Measurements from ENCODE around the gene EFNB2.

EFNB2 gene

DNA sequence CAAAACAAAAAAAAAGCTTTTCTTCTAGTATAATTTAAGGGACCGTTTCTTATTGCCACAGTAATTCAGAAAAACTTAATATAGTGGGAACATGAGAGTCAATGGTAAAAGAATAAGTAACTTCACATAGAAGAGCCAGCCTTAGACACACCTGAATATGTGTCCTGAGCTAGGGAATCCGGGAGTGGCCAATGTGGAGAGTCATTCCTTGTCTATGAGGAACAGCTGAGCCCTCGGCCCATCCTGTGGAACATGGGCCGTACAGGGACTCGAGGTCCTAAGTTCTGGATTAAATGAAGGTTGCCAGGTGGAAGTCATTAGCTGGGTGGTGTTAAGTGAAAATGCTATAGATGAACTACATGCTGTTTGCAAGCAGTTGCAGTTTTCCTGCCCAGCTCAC is 32.2 kb downstream of the EFNB2 start:
- Histone ChIP-seq H3K36me3 (ENCODE audit: control insufficient read depth in 1 of 2, insufficient read depth in 2 of 2, low read length in 2 of 2) (peaks cover 0 to 15% of the 10 kb centered on the region in 2 donors), H3K4me3 (ENCODE audit: low read depth in 1 of 2, low read length in 2 of 2) (no peak overlapping the region), H3K9ac (ENCODE audit: low read depth in 1 of 2, low read length in 2 of 2) (no peak overlapping the region), H3K27ac (ENCODE audit: low read depth, low read length) (no peak overlapping the region), H3K27me3 (ENCODE audit: control insufficient read depth in 1 of 2, insufficient read depth in 2 of 2, low read length in 2 of 2) (no peaks in the 10 kb centered on the region), H3K4me1 (ENCODE audit: control insufficient read depth in 1 of 2, insufficient read depth in 2 of 2, low read length in 2 of 2) (no peaks in the 10 kb centered on the region), H3K9me3 (ENCODE audit: control insufficient read depth in 1 of 2, low read length in 2 of 2) (no peaks in the 10 kb centered on the region)

DNA sequence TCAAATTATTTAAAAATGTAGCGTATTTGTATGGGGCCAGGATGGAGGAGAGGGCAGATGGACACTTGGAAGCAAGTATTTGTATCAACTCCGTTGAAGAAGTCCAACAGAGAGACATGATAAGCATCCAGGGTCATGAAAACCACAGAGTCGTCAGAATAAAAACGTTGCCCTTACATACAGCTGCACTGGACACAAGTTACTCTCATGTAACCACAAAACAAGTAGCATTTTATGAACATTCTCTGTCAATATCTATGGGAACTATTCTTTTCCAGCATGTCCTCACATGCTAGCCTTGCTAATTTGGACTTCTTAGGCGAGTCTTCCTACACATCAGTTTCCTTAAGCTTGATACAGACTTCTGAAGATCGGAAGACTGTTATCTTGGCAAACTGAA is 35.0 kb downstream of the EFNB2 start:
- H3K9me3 ChIP-seq (ENCODE audit: control insufficient read depth in 1 of 2, low read length in 2 of 2), result no peaks in the 10 kb centered on the region
- H3K27ac ChIP-seq (ENCODE audit: low read depth, low read length), result no peak overlapping the region
- H3K27me3 ChIP-seq (ENCODE audit: control insufficient read depth in 1 of 2, insufficient read depth in 2 of 2, low read length in 2 of 2), result no peaks in the 10 kb centered on the region
- no peak overlapping the region for H3K4me3 ChIP-seq (ENCODE audit: low read depth in 1 of 2, low read length in 2 of 2)
- H3K9ac ChIP-seq (ENCODE audit: low read depth in 1 of 2, low read length in 2 of 2), result no peak overlapping the region
- peaks cover 0 to 7% of the 10 kb centered on the region in 2 donors for H3K36me3 ChIP-seq (ENCODE audit: control insufficient read depth in 1 of 2, insufficient read depth in 2 of 2, low read length in 2 of 2)
- peaks cover 0 to 14% of the 10 kb centered on the region in 2 donors for H3K4me1 ChIP-seq (ENCODE audit: control insufficient read depth in 1 of 2, insufficient read depth in 2 of 2, low read length in 2 of 2)

DNA sequence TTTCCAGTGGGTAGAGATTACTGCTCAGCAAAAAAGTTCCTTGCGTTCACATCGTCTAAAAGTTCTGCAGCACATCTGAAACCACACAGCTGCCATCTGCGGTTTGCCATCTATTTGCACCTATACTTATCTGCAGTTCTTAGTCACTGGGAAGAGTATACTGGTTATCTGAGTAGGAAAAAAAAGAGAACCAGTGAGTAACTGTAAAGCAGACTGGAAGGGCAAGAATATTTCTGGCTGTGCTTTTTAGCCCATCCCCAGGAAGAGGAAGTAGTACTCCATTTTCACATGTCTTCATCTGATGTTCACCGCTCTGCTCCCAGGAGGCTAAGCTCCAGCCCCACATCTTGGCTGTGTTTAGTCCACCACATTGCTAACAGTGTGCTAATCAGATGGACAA is 35.6 kb downstream of the EFNB2 start:
- H3K36me3 ChIP-seq (ENCODE audit: control insufficient read depth in 1 of 2, insufficient read depth in 2 of 2, low read length in 2 of 2), result peaks cover 0 to 4% of the 10 kb centered on the region in 2 donors
- no peak overlapping the region for H3K9ac ChIP-seq (ENCODE audit: low read depth in 1 of 2, low read length in 2 of 2)
- no peaks in the 10 kb centered on the region for H3K9me3 ChIP-seq (ENCODE audit: control insufficient read depth in 1 of 2, low read length in 2 of 2)
- H3K4me3 ChIP-seq (ENCODE audit: low read depth in 1 of 2, low read length in 2 of 2), result no peak overlapping the region
- peaks cover 0 to 16% of the 10 kb centered on the region in 2 donors for H3K4me1 ChIP-seq (ENCODE audit: control insufficient read depth in 1 of 2, insufficient read depth in 2 of 2, low read length in 2 of 2)
- no peak overlapping the region for H3K27ac ChIP-seq (ENCODE audit: low read depth, low read length)
- H3K27me3 ChIP-seq (ENCODE audit: control insufficient read depth in 1 of 2, insufficient read depth in 2 of 2, low read length in 2 of 2), result no peaks in the 10 kb centered on the region

DNA sequence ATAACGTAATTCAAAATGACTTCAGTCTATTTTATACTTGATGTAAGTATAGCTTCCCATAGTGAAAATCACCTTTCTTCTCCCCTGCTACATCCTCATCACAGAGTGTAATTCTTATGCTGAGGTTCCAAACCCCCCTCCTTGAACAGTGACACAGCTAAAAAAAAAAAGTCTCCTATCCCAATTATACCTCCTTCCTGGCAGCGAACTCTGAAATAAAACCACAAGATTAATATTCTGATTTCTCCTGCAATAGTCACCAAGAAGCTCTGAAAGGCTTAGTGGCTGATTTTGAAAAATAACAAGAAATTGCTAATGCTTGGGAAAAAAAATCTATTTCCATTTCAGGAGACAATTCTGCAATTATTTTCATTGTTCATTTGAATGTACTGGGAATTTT is 36.3 kb downstream of the EFNB2 start:
- H3K9ac ChIP-seq (ENCODE audit: low read depth in 1 of 2, low read length in 2 of 2), result no peak overlapping the region
- no peak overlapping the region for H3K27ac ChIP-seq (ENCODE audit: low read depth, low read length)
- H3K4me1 ChIP-seq (ENCODE audit: control insufficient read depth in 1 of 2, insufficient read depth in 2 of 2, low read length in 2 of 2), result peaks cover 0 to 22% of the 10 kb centered on the region in 2 donors

DNA sequence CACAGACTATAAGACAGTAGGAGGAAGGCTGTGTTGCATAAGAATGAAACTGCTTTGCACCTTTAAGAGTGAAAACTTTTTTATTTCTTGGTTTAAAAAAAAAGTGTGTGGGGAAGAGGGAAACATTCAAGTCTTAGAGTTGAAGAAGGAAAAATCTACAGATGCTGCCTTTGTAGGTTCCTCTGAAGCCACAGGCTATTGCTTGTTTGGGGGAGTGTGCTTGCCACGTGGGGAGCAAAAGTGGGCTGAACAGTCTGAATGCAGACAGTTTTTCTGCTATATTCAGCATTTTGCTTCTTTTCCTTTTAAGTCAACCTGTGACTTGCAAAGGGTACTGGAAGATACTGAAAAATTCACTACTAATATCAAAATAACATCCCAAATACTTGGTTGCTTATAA is 36.9 kb downstream of the EFNB2 start:
- H3K4me1 ChIP-seq (ENCODE audit: control insufficient read depth in 1 of 2, insufficient read depth in 2 of 2, low read length in 2 of 2), result peaks cover 0 to 27% of the 10 kb centered on the region in 2 donors
- no peak overlapping the region for H3K27ac ChIP-seq (ENCODE audit: low read depth, low read length)
- H3K36me3 ChIP-seq (ENCODE audit: control insufficient read depth in 1 of 2, insufficient read depth in 2 of 2, low read length in 2 of 2), result peaks cover 0 to 15% of the 10 kb centered on the region in 2 donors
- no peaks in the 10 kb centered on the region for H3K27me3 ChIP-seq (ENCODE audit: control insufficient read depth in 1 of 2, insufficient read depth in 2 of 2, low read length in 2 of 2)
- no peak overlapping the region for H3K9ac ChIP-seq (ENCODE audit: low read depth in 1 of 2, low read length in 2 of 2)
- H3K4me3 ChIP-seq (ENCODE audit: low read depth in 1 of 2, low read length in 2 of 2), result no peak overlapping the region
- no peaks in the 10 kb centered on the region for H3K9me3 ChIP-seq (ENCODE audit: control insufficient read depth in 1 of 2, low read length in 2 of 2)

More for the DNA sequence above, 36.3 kb downstream of the EFNB2 start:
- no peaks in the 10 kb centered on the region for H3K9me3 ChIP-seq (ENCODE audit: control insufficient read depth in 1 of 2, low read length in 2 of 2)
- H3K4me3 ChIP-seq (ENCODE audit: low read depth in 1 of 2, low read length in 2 of 2), result no peak overlapping the region
- no peaks in the 10 kb centered on the region for H3K27me3 ChIP-seq (ENCODE audit: control insufficient read depth in 1 of 2, insufficient read depth in 2 of 2, low read length in 2 of 2)
- H3K36me3 ChIP-seq (ENCODE audit: control insufficient read depth in 1 of 2, insufficient read depth in 2 of 2, low read length in 2 of 2), result peaks cover 0 to 11% of the 10 kb centered on the region in 2 donors

DNA sequence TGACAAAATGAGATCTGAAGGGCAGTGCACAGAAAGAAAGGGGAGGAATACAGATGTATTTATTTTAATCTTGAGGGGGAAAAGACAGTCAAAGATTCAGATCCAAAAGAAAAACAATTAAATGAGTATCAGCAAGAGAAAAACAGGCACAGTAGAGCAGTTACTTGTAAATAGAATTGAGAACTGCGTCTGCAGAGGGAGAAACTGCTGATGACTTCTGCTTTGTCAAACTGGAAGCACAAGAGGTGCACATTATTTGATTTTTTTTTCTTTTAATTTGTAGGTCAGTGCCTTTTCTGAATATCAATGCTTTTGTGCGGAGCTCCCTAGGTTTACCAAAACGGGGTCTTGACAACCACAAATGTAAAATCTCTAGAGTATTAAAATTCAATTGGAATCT is 37.3 kb downstream of the EFNB2 start:
- Histone ChIP-seq H3K9ac (ENCODE audit: low read depth in 1 of 2, low read length in 2 of 2) (no peak overlapping the region), H3K4me3 (ENCODE audit: low read depth in 1 of 2, low read length in 2 of 2) (no peak overlapping the region), H3K27ac (ENCODE audit: low read depth, low read length) (no peak overlapping the region), H3K9me3 (ENCODE audit: control insufficient read depth in 1 of 2, low read length in 2 of 2) (no peaks in the 10 kb centered on the region), H3K4me1 (ENCODE audit: control insufficient read depth in 1 of 2, insufficient read depth in 2 of 2, low read length in 2 of 2) (peaks cover 0 to 31% of the 10 kb centered on the region in 2 donors), H3K36me3 (ENCODE audit: control insufficient read depth in 1 of 2, insufficient read depth in 2 of 2, low read length in 2 of 2) (peaks cover 2 to 19% of the 10 kb centered on the region in 2 donors), H3K27me3 (ENCODE audit: control insufficient read depth in 1 of 2, insufficient read depth in 2 of 2, low read length in 2 of 2) (no peaks in the 10 kb centered on the region)

DNA sequence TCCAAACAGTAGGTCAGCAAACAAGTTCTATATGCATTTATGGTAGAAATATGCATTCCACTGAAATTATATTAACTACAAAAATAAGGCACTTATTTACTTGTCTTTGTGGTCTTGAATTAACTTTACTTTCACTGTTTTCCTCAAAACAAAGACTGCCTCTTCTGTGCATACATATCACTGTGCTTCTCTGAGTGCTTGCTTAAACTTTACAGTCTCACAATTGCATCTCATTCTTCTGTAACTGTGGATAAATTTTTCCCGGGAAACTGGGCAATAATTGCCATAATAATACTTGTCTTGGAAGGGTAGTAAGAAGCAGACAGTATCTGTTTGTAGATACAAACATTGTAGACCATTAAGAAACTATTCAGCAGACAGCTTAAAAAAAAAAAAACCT is 38.4 kb downstream of the EFNB2 start:
- Histone ChIP-seq H3K36me3 (ENCODE audit: control insufficient read depth in 1 of 2, insufficient read depth in 2 of 2, low read length in 2 of 2) (peaks cover 7 to 27% of the 10 kb centered on the region in 2 donors), H3K9me3 (ENCODE audit: control insufficient read depth in 1 of 2, low read length in 2 of 2) (no peaks in the 10 kb centered on the region), H3K4me1 (ENCODE audit: control insufficient read depth in 1 of 2, insufficient read depth in 2 of 2, low read length in 2 of 2) (peaks cover 0 to 31% of the 10 kb centered on the region in 2 donors), H3K9ac (ENCODE audit: low read depth in 1 of 2, low read length in 2 of 2) (no peak overlapping the region), H3K4me3 (ENCODE audit: low read depth in 1 of 2, low read length in 2 of 2) (no peak overlapping the region), H3K27me3 (ENCODE audit: control insufficient read depth in 1 of 2, insufficient read depth in 2 of 2, low read length in 2 of 2) (no peaks in the 10 kb centered on the region), H3K27ac (ENCODE audit: low read depth, low read length) (no peak overlapping the region)

DNA sequence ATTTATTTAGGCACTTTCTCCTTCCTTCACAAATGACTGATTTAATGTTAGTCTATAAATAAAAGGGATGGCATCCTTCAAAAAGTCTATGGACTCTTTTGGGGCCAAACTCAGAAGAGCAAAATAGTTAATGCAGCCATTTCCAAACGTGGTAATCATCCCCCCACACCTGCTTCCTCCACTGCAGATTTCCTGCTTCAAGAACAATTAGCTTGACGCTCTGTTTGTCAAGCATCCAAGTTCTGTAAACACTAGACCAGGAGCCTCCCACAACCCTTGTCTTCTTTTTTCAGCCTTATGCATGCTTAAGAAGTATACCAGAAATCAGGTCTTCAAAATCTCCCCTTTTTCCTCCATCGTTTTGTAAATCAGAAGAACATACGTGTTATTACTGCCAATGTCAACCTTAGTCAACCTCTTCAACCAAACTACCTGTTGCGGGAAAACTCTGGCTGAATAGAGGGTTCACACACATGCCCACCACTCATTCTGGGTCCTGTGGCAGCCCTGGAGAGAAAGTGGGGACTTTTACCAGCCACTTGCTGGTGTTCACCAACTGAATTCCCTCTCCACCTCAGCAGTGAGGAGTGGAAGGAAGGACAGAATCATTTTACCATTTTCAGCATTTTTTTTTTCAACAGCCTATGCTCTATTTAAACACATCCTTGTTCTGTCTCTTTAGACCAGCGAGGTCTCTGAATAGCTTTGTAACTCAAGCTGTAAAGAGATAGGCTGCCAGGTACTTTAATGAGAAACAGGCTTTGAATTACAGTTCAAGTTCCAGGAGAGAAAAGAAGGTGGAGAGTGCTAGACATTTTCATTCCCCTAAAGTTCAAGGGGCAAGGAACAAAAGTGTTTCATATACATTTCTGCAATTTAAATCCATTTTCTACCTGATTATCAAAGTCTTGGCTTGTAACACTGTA is 39.1 kb downstream of the EFNB2 start:
- no peaks in the 10 kb centered on the region for H3K27me3 ChIP-seq (ENCODE audit: control insufficient read depth in 1 of 2, insufficient read depth in 2 of 2, low read length in 2 of 2)
- H3K9ac ChIP-seq (ENCODE audit: low read depth in 1 of 2, low read length in 2 of 2), result no peak overlapping the region
- peaks cover 11 to 30% of the 10 kb centered on the region in 2 donors for H3K36me3 ChIP-seq (ENCODE audit: control insufficient read depth in 1 of 2, insufficient read depth in 2 of 2, low read length in 2 of 2)
- no peak overlapping the region for H3K27ac ChIP-seq (ENCODE audit: low read depth, low read length)
- H3K9me3 ChIP-seq (ENCODE audit: control insufficient read depth in 1 of 2, low read length in 2 of 2), result no peaks in the 10 kb centered on the region
- no peak overlapping the region for H3K4me3 ChIP-seq (ENCODE audit: low read depth in 1 of 2, low read length in 2 of 2)
- H3K4me1 ChIP-seq (ENCODE audit: control insufficient read depth in 1 of 2, insufficient read depth in 2 of 2, low read length in 2 of 2), result peaks cover 0 to 31% of the 10 kb centered on the region in 2 donors

DNA sequence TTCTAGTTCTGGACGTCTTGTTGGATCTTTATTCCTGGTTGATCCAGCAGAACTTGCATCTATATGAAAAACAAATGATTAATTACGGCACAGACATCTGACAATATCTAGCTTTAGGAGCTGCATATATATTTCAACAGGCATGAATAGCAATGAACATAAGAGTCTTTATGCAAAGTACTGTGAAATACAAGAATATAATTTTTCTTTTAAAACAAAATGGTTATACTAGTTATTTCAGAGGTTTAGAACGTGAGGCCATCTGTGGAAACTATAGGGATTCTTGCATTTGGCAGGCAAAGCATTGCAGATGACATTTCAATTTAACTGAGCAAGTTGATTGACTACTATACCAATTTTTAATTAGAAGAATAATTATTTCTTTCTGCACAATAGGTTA is 40.5 kb downstream of the EFNB2 start:
- Histone ChIP-seq H3K36me3 (ENCODE audit: control insufficient read depth in 1 of 2, insufficient read depth in 2 of 2, low read length in 2 of 2) (peaks cover 11 to 33% of the 10 kb centered on the region in 2 donors), H3K9ac (ENCODE audit: low read depth in 1 of 2, low read length in 2 of 2) (no peak overlapping the region), H3K4me3 (ENCODE audit: low read depth in 1 of 2, low read length in 2 of 2) (no peak overlapping the region), H3K9me3 (ENCODE audit: control insufficient read depth in 1 of 2, low read length in 2 of 2) (no peaks in the 10 kb centered on the region), H3K27me3 (ENCODE audit: control insufficient read depth in 1 of 2, insufficient read depth in 2 of 2, low read length in 2 of 2) (no peaks in the 10 kb centered on the region), H3K27ac (ENCODE audit: low read depth, low read length) (no peak overlapping the region), H3K4me1 (ENCODE audit: control insufficient read depth in 1 of 2, insufficient read depth in 2 of 2, low read length in 2 of 2) (peaks cover 0 to 31% of the 10 kb centered on the region in 2 donors)

DNA sequence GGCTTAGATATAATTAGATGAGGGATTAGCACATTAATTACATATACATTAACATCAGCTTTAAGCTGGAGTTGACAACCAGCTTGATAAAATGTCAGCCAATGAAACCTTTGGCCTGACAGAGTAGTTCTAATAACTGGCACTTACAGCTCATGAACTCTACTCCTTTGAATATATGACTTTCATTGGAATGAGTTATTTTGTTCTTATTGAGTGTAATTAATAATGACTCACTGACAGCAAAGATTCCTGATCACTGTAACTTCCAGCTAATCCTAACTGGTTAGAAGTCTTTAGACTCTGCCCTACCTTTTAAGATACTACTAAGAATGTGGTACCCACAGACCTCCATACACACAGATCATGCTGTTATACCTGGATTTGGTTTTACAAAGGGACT is 41.0 kb downstream of the EFNB2 start:
- H3K27ac ChIP-seq (ENCODE audit: low read depth, low read length), result no peak overlapping the region
- no peaks in the 10 kb centered on the region for H3K27me3 ChIP-seq (ENCODE audit: control insufficient read depth in 1 of 2, insufficient read depth in 2 of 2, low read length in 2 of 2)
- peaks cover 11 to 33% of the 10 kb centered on the region in 2 donors for H3K36me3 ChIP-seq (ENCODE audit: control insufficient read depth in 1 of 2, insufficient read depth in 2 of 2, low read length in 2 of 2)
- H3K4me3 ChIP-seq (ENCODE audit: low read depth in 1 of 2, low read length in 2 of 2), result no peak overlapping the region
- H3K9me3 ChIP-seq (ENCODE audit: control insufficient read depth in 1 of 2, low read length in 2 of 2), result no peaks in the 10 kb centered on the region
- no peak overlapping the region for H3K9ac ChIP-seq (ENCODE audit: low read depth in 1 of 2, low read length in 2 of 2)
- peaks cover 0 to 33% of the 10 kb centered on the region in 2 donors for H3K4me1 ChIP-seq (ENCODE audit: control insufficient read depth in 1 of 2, insufficient read depth in 2 of 2, low read length in 2 of 2)
